OCI-LY1 (cell line): ENCODE measurements around the gene MYO3B.

Experiments used
- EZH2 ChIP-seq: fragments of 200-600 bp; sonication (generic), shearing (Covaris generic); IDR thresholded peaks from 2 replicates; pipeline ENCODE4 v1.8.0; 2017; ENCODE audit warnings: borderline replicate concordance, mixed run types, mild to moderate bottlenecking, antibody characterized with exemption, low read length, moderate library complexity, mixed read lengths
- TF ChIP-seq, protein P1 (sequence below): fragments of 200-600 bp; sonication (generic), shearing (Covaris generic); IDR thresholded peaks from 2 replicates; pipeline ENCODE4 v1.5.1; 2017; ENCODE audit warnings: mild to moderate bottlenecking, antibody characterized with exemption, low read length, moderate library complexity, mixed read lengths

- no peak for TF ChIP-seq EZH2
- TF ChIP-seq, protein P1, sequence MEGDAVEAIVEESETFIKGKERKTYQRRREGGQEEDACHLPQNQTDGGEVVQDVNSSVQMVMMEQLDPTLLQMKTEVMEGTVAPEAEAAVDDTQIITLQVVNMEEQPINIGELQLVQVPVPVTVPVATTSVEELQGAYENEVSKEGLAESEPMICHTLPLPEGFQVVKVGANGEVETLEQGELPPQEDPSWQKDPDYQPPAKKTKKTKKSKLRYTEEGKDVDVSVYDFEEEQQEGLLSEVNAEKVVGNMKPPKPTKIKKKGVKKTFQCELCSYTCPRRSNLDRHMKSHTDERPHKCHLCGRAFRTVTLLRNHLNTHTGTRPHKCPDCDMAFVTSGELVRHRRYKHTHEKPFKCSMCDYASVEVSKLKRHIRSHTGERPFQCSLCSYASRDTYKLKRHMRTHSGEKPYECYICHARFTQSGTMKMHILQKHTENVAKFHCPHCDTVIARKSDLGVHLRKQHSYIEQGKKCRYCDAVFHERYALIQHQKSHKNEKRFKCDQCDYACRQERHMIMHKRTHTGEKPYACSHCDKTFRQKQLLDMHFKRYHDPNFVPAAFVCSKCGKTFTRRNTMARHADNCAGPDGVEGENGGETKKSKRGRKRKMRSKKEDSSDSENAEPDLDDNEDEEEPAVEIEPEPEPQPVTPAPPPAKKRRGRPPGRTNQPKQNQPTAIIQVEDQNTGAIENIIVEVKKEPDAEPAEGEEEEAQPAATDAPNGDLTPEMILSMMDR = no peak
Measured at GRCh38 chr2:170165129-170165528, 12.8 kb upstream of the MYO3B start.
